Body of pancreas (tissue), 4 donors: ENCODE measurements around the gene CBR1.

Source experiments
- POLR2A ChIP-seq, 3 donors: fragments of 450-650 bp; IDR thresholded peaks; one replicate each; pipeline ENCODE4 v1.6.1; 2016; ENCODE audit warnings: antibody characterized with exemption in 3 of 3, mild to moderate bottlenecking in 2 of 3
- TF ChIP-seq, protein P1 (sequence below), 7 experiments: fragments of 450-650 bp in 4 of 7; fragments of 200-600 bp in 3 of 7; sonication (generic) in 3 of 7; IDR thresholded peaks; one replicate each; pipeline ENCODE4 v1.5.1; 2016 to 2019; ENCODE audit warnings: antibody characterized with exemption in 7 of 7

DNA sequence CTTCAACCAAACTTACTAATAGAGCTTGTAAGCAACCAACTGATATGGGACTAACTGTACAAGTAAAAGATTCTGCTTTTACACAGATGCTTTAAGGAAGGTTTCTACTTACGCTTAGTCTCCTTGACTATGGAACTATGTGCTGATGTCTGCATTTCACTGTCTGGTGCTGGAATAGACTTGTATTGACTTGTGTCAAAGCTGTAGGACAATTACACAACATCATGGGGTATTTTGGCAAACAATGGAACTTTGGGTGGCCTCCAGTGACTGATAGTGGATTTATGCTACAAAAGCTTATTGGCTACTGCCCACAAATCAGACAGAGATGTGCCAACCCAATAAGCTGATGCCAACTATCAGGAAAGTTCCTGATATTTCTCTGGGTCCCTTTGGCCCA is 10.6 kb downstream of the CBR1 start:
- TF ChIP-seq, protein P1, sequence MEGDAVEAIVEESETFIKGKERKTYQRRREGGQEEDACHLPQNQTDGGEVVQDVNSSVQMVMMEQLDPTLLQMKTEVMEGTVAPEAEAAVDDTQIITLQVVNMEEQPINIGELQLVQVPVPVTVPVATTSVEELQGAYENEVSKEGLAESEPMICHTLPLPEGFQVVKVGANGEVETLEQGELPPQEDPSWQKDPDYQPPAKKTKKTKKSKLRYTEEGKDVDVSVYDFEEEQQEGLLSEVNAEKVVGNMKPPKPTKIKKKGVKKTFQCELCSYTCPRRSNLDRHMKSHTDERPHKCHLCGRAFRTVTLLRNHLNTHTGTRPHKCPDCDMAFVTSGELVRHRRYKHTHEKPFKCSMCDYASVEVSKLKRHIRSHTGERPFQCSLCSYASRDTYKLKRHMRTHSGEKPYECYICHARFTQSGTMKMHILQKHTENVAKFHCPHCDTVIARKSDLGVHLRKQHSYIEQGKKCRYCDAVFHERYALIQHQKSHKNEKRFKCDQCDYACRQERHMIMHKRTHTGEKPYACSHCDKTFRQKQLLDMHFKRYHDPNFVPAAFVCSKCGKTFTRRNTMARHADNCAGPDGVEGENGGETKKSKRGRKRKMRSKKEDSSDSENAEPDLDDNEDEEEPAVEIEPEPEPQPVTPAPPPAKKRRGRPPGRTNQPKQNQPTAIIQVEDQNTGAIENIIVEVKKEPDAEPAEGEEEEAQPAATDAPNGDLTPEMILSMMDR (IDR thresholded peaks at IDR 0.05): no peak
- no peak for TF ChIP-seq POLR2A (IDR thresholded peaks at IDR 0.05)
